C4-2B (cell line): ENCODE data around the gene TMEM185B.

Experiments used
- H3K27ac ChIP-seq: fragments of 450-650 bp; 2 replicates; pipeline ENCODE4 v1.5.1; 2017
- ZFX ChIP-seq: fragments of 450-650 bp; IDR thresholded peaks from 2 replicates; pipeline ENCODE4 v1.6.1; 2017
- TF ChIP-seq, protein P1 (sequence below): fragments of 450-650 bp; conservative IDR thresholded peaks from 2 replicates; pipeline ENCODE4 v1.5.1; 2017; ENCODE audit warnings: mild to moderate bottlenecking

Gene TMEM185B

DNA sequence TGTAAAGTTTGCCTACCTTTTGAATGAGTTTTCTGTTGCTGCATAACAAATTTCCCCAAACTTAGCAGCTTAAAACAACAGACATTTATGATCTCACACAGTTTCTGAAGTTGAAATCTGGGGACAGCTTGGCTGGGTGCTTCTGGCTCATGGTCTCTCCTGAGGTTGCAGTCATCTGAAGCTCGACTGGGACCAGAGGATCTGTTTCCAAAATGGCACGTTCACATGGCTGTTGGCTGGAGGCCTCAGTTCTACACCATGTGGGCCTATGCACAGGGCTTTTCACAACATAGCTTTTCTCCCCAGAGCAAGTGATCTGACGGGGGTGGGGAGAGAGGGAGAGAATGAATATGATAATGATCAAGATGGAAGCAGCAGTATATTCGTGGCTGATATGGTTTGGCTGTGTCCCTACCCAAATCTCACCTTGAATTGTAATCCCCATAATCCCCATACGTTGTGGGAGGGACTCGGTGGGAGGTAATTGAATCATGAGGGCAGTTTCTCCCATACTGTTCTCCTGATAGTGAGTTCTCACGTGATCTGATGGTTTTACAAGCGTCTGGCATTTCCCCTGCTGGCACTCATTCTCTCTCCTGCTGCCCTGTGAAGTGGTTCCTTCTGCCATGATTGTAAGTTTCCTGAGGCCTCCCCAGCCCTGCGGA, 32.9 kb upstream of the TMEM185B start:
- no peak overlapping the region for H3K27ac ChIP-seq
- TF ChIP-seq, protein P1, sequence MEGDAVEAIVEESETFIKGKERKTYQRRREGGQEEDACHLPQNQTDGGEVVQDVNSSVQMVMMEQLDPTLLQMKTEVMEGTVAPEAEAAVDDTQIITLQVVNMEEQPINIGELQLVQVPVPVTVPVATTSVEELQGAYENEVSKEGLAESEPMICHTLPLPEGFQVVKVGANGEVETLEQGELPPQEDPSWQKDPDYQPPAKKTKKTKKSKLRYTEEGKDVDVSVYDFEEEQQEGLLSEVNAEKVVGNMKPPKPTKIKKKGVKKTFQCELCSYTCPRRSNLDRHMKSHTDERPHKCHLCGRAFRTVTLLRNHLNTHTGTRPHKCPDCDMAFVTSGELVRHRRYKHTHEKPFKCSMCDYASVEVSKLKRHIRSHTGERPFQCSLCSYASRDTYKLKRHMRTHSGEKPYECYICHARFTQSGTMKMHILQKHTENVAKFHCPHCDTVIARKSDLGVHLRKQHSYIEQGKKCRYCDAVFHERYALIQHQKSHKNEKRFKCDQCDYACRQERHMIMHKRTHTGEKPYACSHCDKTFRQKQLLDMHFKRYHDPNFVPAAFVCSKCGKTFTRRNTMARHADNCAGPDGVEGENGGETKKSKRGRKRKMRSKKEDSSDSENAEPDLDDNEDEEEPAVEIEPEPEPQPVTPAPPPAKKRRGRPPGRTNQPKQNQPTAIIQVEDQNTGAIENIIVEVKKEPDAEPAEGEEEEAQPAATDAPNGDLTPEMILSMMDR: no peak
- no peak for TF ChIP-seq ZFX

DNA sequence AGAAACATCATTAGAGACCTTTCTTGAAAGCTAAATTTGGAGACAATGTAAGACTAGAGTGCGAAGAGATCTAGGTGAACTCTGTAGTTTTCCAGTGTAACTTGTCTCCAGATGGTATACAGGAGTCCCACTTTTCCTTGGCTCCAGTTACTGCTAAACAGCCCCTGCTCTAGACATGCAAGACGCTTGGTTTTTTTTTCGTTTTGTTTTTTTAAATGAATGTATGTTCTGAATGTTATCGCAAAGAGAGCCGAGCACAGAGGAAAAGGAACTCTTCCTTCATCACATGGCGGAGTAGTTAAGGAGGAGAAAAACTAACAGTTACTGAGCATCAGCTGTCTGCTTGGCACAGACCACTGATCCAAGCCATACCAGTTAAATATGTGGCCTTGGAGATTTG, 31.9 kb upstream of the TMEM185B start:
- no peak overlapping the region for H3K27ac ChIP-seq
- TF ChIP-seq, protein P1: no peak
- TF ChIP-seq ZFX: no peak

DNA sequence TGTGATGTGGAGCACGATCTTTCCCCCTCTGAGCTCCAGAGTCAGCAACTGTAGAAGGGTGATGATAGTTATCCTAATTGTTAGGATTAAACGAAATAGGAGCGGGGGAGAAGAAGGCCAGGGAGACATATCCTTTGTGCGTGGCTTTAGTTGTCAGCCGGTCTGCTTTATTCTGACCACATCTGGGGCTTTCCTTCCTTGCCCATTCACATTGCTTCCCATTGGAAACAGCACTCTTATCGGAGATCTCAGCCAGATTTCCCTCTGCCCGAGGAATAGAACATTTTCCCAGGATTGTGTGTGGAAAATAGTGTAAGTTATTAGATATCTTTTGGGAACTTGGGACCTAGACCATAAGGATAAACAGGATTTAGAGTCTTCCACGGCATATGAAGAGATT, 31.0 kb upstream of the TMEM185B start:
- TF ChIP-seq, protein P1: no peak
- TF ChIP-seq ZFX: no peak
- H3K27ac ChIP-seq: peak overlapping the region; percentile 75; the same call in 1 of the 2 replicates

DNA sequence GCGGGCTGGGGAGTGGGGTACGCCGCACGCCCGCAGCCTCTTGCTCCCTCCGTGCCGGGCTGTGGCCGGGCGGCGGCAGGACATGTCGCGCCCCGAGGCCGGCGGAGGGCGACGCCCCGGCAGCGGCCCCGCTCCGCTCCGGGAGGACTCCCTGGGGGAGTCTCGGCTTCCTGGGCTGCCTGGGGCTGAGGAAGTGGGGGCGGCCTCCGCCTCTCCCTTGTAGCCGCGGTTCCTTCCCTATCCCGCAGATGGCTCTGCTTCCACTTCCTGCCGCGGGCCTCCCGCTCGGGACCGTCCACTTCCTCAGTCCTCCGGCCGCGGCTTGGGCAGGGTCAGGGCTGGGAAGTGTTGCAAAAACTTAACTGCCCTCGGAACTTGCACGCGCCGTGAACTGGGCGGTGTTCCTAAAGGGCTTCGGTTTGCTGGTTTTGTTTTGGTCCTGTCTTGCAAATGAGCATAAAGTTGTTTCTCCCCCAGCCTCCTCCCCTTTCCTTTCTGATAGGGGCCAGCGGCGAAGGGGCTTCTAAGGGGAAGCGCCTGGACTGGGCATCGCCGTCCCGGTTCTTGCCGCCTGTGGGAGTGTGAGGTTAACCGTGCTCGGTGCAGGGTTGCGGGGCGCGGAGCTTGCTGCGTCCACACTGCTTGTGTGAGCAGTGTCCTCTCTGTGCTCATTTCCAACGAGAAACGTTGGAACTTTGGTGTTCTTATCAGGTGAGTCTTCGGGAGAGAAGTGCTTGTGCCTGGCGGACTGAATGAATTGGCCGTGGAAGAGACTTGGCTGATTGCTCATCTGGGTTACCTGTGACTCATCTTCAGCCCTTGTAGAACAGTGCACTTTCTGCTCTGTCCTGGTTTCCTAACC, 30.1 kb upstream of the TMEM185B start:
- TF ChIP-seq, protein P1: peak; percentile 50
- TF ChIP-seq ZFX: no peak
- H3K27ac ChIP-seq: peak overlapping the region; percentile 75

DNA sequence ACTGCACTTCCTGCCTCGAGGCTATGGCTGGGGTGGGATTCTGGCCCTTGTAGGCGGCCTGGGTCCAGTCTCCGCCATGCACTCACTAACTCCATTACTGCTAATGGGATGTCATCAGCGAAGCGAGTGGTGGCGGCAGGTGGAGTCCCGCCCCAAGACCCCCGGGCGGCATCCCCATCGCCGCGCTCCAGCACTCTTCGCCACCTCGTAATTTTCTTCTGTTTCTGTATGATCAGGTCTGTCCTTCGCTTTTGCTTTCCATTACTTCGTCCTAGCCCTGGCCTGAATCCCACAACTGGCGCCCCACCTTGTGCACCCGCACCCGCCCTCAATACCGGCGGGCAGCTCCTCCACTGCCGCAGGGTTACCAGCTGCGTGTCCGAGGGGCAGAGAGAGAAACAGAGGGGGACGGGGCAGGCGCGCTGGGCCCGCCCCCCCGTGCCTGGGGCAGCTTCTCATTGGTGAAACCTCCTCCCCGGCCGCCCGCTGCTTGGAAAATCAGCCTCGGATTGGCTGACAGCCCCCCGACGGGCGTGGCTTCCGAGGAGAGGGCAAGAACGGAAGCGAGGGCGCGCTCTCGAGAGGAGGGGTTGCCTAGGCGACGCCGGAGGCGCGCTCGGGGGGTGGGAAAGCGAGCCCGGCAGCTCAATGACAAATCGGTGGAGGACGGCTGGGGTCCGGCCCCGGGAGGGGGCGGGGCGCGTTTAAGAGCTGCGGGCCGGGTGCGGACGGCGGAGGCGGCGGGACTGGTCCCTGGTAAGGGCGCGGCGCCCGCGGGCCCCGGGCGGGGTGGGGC, 29.2 kb upstream of the TMEM185B start, which contains the start of gene RALB:
RALB (plus strand) TSS at position 628 of the 796 bp plus-strand sequence. CDS start 25,813 bp downstream, outside the sequence.
- H3K27ac ChIP-seq: peak within 1 kb of the TSS; percentile 75
- TF ChIP-seq ZFX: no peak
- TF ChIP-seq, protein P1: no peak

DNA sequence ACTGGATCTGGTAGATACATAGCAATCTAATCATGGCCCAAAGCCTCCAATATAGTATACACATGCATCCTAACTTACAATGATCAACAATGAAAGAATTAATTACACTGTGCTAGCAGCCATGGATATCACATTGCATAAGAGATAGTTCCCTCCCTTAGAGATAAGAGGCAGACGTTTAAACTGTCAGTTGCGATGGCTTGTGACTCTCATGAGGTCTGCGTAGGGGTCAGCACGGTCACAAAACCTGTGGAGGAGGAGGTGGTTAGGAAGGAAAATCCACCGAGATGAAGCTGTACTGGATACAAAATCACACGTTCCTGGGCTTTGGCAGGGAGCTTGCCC, 28.7 kb upstream of the TMEM185B start:
- H3K27ac ChIP-seq: peak overlapping the region; percentile 75
- TF ChIP-seq, protein P1: no peak
- TF ChIP-seq ZFX: no peak
